H1 (cell line): ENCODE measurements around the gene CCDC93. TPM values are rescaled to one million over a fixed set of nuclear protein-coding genes. Genes with fewer than 3 reads are reported as not detected.
A peak's percentile ranks its signal among the peaks of the same experiment; 100 is the strongest.

Experiments
- CTCF ChIA-PET: fragments of 300-600 bp; sonication (Branson Sonifier 250); formaldehyde crosslinking; loops from one replicate; lab custom pipeline; 2021; ENCODE audit not compliant: partially characterized antibody; lab: Charles Lee
- POLR2A ChIA-PET: fragments of 300-600 bp; sonication (Branson Sonifier 250); formaldehyde crosslinking; loops from one replicate; lab custom pipeline; 2021; ENCODE audit warnings: inconsistent platforms; ENCODE audit not compliant: partially characterized antibody; lab: Charles Lee
- DNase-seq, 2 experiments: peaks; one replicate each; pipeline versions ENCODE4 v3.0.0 to v3.0.0-alpha.2; 2010 to 2022; ENCODE audit warnings: low spot score in 2 of 2, low read depth in 1 of 2, mixed read lengths in 1 of 2
- FAIRE-seq: peaks from 2 replicates; lab custom pipeline; 2011; peaks lifted over from hg19 to GRCh38; lab: Jason Lieb, UNC
- H2AFZ ChIP-seq: 2 replicates; pipeline ENCODE4 v1.8.1; 2012; ENCODE audit warnings: low read length, inconsistent platforms
- H2AK5ac ChIP-seq: 2 replicates; pipeline ENCODE4 v1.6.1; 2013; ENCODE audit warnings: low read depth, low read length
- H2BK120ac ChIP-seq: replicated peaks from 2 replicates; pipeline ENCODE3; 2013; ENCODE audit warnings: low read depth, low read length, inconsistent platforms
- H2BK12ac ChIP-seq: 2 replicates; pipeline ENCODE4 v1.6.1; 2013; ENCODE audit warnings: low read depth, low read length
- H2BK15ac ChIP-seq: 2 replicates; pipeline ENCODE4 v1.6.1; 2013; ENCODE audit warnings: low read length
- H2BK20ac ChIP-seq: 2 replicates; pipeline ENCODE4 v1.6.1; 2013; ENCODE audit warnings: low read length
- H2BK5ac ChIP-seq: 2 replicates; pipeline ENCODE4 v1.6.1; 2013; ENCODE audit warnings: low read depth, low read length
- H3K14ac ChIP-seq: 2 replicates; pipeline ENCODE4 v1.6.1; 2013; ENCODE audit warnings: inconsistent platforms; ENCODE audit not compliant: insufficient read length
- H3K18ac ChIP-seq: 2 replicates; pipeline ENCODE4 v1.6.1; 2013; ENCODE audit warnings: low read length; ENCODE audit errors: extremely low read depth
- H3K23ac ChIP-seq: 2 replicates; pipeline ENCODE4 v1.6.1; 2013; ENCODE audit warnings: inconsistent platforms; ENCODE audit not compliant: insufficient read length
- H3K23me2 ChIP-seq: 2 replicates; pipeline ENCODE4 v1.6.1; 2013; ENCODE audit warnings: low read depth, low read length
- H3K27ac ChIP-seq: 2 replicates; pipeline ENCODE4 v1.6.1; 2011; ENCODE audit warnings: low read depth, low read length, inconsistent platforms
- H3K27me3 ChIP-seq, 4 experiments: replicated peaks in 1 of 4; 1 replicate in 1 of 4; 2 replicates in 3 of 4; pipeline versions ENCODE4 v1.6.1 to v1.8.1; 2011 to 2013; ENCODE audit warnings: low read length in 3 of 4, mild to moderate bottlenecking in 3 of 4, inconsistent platforms in 2 of 4, mixed read lengths in 2 of 4, moderate library complexity in 1 of 4; ENCODE audit not compliant: control insufficient read depth in 3 of 4, insufficient read depth in 3 of 4; ENCODE audit errors: extremely low read depth in 1 of 4
- H3K36me3 ChIP-seq, 4 experiments: 2 replicates each; pipeline versions ENCODE4 v1.6.1 to v1.8.1; 2011 to 2013; ENCODE audit warnings: mild to moderate bottlenecking in 4 of 4, low read length in 3 of 4, moderate library complexity in 2 of 4, control low read depth in 1 of 4, inconsistent platforms in 1 of 4; ENCODE audit not compliant: insufficient read depth in 4 of 4, control insufficient read depth in 2 of 4
- H3K4ac ChIP-seq: replicated peaks from 2 replicates; pipeline ENCODE3; 2013; ENCODE audit warnings: low read length, low read depth, mixed read lengths, inconsistent platforms; ENCODE audit not compliant: insufficient read length
- H3K4me1 ChIP-seq, 4 experiments: replicated peaks in 1 of 4; 1 replicate in 1 of 4; 2 replicates in 3 of 4; pipeline versions ENCODE4 v1.6.1 to v1.8.1; 2011 to 2013; ENCODE audit warnings: low read length in 3 of 4, inconsistent platforms in 2 of 4, mixed read lengths in 1 of 4; ENCODE audit not compliant: insufficient read depth in 4 of 4, control insufficient read depth in 3 of 4
- H3K4me2 ChIP-seq, 2 experiments: 2 replicates each; pipeline versions ENCODE4 v1.6.1 to v1.8.1; 2011 to 2013; ENCODE audit warnings: low read depth in 2 of 2, low read length in 2 of 2, control low read depth in 1 of 2, inconsistent platforms in 1 of 2, mild to moderate bottlenecking in 1 of 2; ENCODE audit not compliant: insufficient read depth in 1 of 2
- H3K4me3 ChIP-seq, 4 experiments: fragments of 200-600, 300-600 bp in 1 of 4; sonication (generic), shearing (Covaris generic), sonication (Bioruptor Twin) in 1 of 4; 2 replicates each; pipeline versions ENCODE4 v1.5.1 to v1.8.1; 2011 to 2016; ENCODE audit warnings: low read length in 4 of 4, low read depth in 3 of 4, control low read depth in 2 of 4, inconsistent platforms in 2 of 4, mild to moderate bottlenecking in 2 of 4, mixed read lengths in 1 of 4, moderate library complexity in 1 of 4; ENCODE audit not compliant: insufficient read depth in 2 of 4; ENCODE audit errors: extremely low read depth in 1 of 4
- H3K56ac ChIP-seq: replicated peaks from 2 replicates; pipeline ENCODE3; 2013; ENCODE audit warnings: low read depth, mild to moderate bottlenecking, mixed read lengths, low read length, inconsistent platforms; ENCODE audit not compliant: insufficient read length
- H3K79me1 ChIP-seq: 2 replicates; pipeline ENCODE4 v1.6.1; 2013; ENCODE audit warnings: low read depth, low read length, control low read depth
- H3K79me2 ChIP-seq, 2 experiments: 2 replicates each; pipeline versions ENCODE4 v1.6.1 to v1.8.1; 2012 to 2013; ENCODE audit warnings: low read length in 2 of 2, mild to moderate bottlenecking in 2 of 2, inconsistent platforms in 1 of 2; ENCODE audit not compliant: insufficient read depth in 2 of 2, control insufficient read depth in 1 of 2
- H3K9ac ChIP-seq, 4 experiments: replicated peaks in 1 of 4; 1 replicate in 1 of 4; 2 replicates in 3 of 4; pipeline versions ENCODE4 v1.6.1 to v1.8.1; 2011 to 2013; ENCODE audit warnings: low read depth in 3 of 4, low read length in 3 of 4, control low read depth in 2 of 4, mild to moderate bottlenecking in 2 of 4, moderate library complexity in 2 of 4, inconsistent platforms in 1 of 4; ENCODE audit errors: extremely low read depth in 1 of 4
- H3K9me3 ChIP-seq, 2 experiments: 2 replicates each; pipeline versions ENCODE4 v1.6.1 to v1.8.1; 2012 to 2013; ENCODE audit warnings: mild to moderate bottlenecking in 2 of 2, moderate library complexity in 2 of 2, control low read depth in 1 of 2, inconsistent platforms in 1 of 2, low read depth in 1 of 2, low read length in 1 of 2, mixed read lengths in 1 of 2; ENCODE audit not compliant: insufficient read depth in 2 of 2
- H4K20me1 ChIP-seq, 2 experiments: replicated peaks in 1 of 2; 2 replicates each; pipeline versions ENCODE3 to v1.8.1; 2011 to 2013; ENCODE audit warnings: inconsistent platforms in 2 of 2, low read length in 2 of 2, mild to moderate bottlenecking in 1 of 2; ENCODE audit not compliant: insufficient read depth in 2 of 2, control insufficient read depth in 1 of 2
- H4K5ac ChIP-seq: 2 replicates; pipeline ENCODE4 v1.6.1; 2013; ENCODE audit warnings: low read length, low read depth, mixed read lengths, inconsistent platforms; ENCODE audit not compliant: insufficient read length
- H4K8ac ChIP-seq: 2 replicates; pipeline ENCODE4 v1.8.0; 2013; ENCODE audit warnings: mild to moderate bottlenecking, moderate library complexity, low read length, inconsistent platforms; ENCODE audit not compliant: insufficient read depth; ENCODE audit errors: extremely low read depth
- H4K91ac ChIP-seq: replicated peaks from 2 replicates; pipeline ENCODE3; 2013; ENCODE audit warnings: low read length, mixed read lengths, inconsistent platforms; ENCODE audit not compliant: insufficient read length
- CBX5 ChIP-seq: fragments of 300-800, 300-1000 bp; sonication (generic); IDR thresholded peaks from 2 replicates; pipeline ENCODE4 v1.7.1; 2016; ENCODE audit warnings: antibody characterized with exemption, low read length, low read depth
- CBX8 ChIP-seq: fragments of 300-800, 300-1000 bp; sonication (generic); IDR thresholded peaks from 2 replicates; pipeline ENCODE4 v1.7.1; 2016; ENCODE audit warnings: low read depth, low read length, borderline replicate concordance
- CTBP2 ChIP-seq: IDR thresholded peaks from 2 replicates; pipeline ENCODE4 v1.7.0; 2011; ENCODE audit warnings: borderline replicate concordance, mild to moderate bottlenecking, moderate library complexity, mixed read lengths, low read length; ENCODE audit not compliant: insufficient read depth, insufficient read length
- EGR1 ChIP-seq: IDR thresholded peaks from 2 replicates; pipeline ENCODE4 v1.6.1; 2011; ENCODE audit warnings: low read depth, low read length, borderline replicate concordance
- HDAC6 ChIP-seq: IDR thresholded peaks from one replicate; pipeline ENCODE4 v1.7.1; 2012; ENCODE audit warnings: low read depth, mild to moderate bottlenecking, inconsistent platforms, low read length, moderate library complexity
- KDM5A ChIP-seq: fragments of 200-600 bp; IDR thresholded peaks from 2 replicates; pipeline ENCODE4 v1.7.1; 2012; ENCODE audit warnings: mild to moderate bottlenecking, low read length, inconsistent platforms, mixed read lengths
- NRF1 ChIP-seq: IDR thresholded peaks from 2 replicates; pipeline ENCODE4 v1.6.1; 2011; ENCODE audit warnings: mild to moderate bottlenecking, low read depth, low read length, improper control_type of control experiment
- RAD21 ChIP-seq, 2 experiments: IDR thresholded peaks in 1 of 2; conservative IDR thresholded peaks in 1 of 2; 2 replicates each; pipeline ENCODE4 v1.6.1; 2011; ENCODE audit warnings: low read depth in 2 of 2, low read length in 2 of 2, improper control_type of control experiment in 1 of 2, inconsistent platforms in 1 of 2, mild to moderate bottlenecking in 1 of 2, moderate library complexity in 1 of 2
- RXRA ChIP-seq: IDR thresholded peaks from 2 replicates; pipeline ENCODE4 v1.6.1; 2011; ENCODE audit warnings: low read depth, mild to moderate bottlenecking, low read length, moderate library complexity; ENCODE audit not compliant: insufficient read depth
- SAP30 ChIP-seq: fragments of 300-600 bp; sonication (generic); IDR thresholded peaks from 2 replicates; pipeline ENCODE4 v1.7.1; 2012; ENCODE audit warnings: low read length, moderate library complexity, mild to moderate bottlenecking, inconsistent platforms; ENCODE audit not compliant: insufficient read depth, insufficient replicate concordance
- SP1 ChIP-seq: IDR thresholded peaks from 2 replicates; pipeline ENCODE4 v1.6.1; 2011; ENCODE audit warnings: low read depth, low read length
- SP2 ChIP-seq: IDR thresholded peaks from 2 replicates; pipeline ENCODE4 v1.6.1; 2012; ENCODE audit warnings: mild to moderate bottlenecking, low read length, inconsistent platforms
- TAF1 ChIP-seq: IDR thresholded peaks from 2 replicates; pipeline ENCODE4 v1.6.1; 2011; ENCODE audit warnings: mild to moderate bottlenecking, low read depth, low read length
- WGBS, 2 experiments: shearing (Covaris generic) in 1 of 2; methylation state at CpG; one replicate each; pipeline versions ENCODE4 v1.1.6 to v1.1.7; 2013 to 2015; ENCODE audit warnings: low lambda C conversion rate in 2 of 2, mixed read lengths in 2 of 2, inconsistent platforms in 1 of 2, low coverage in 1 of 2, missing lambda C conversion rate in 1 of 2; ENCODE audit not compliant: insufficient replicate concordance in 2 of 2, insufficient coverage in 1 of 2, insufficient read length in 1 of 2; ENCODE audit errors: extremely low coverage in 1 of 2, missing lambda C conversion rate in 1 of 2; 5-methylcytosine and 5-hydroxymethylcytosine counted together
- polyA plus RNA-seq, 7 experiments: library from polyadenylated mRNA; depleted of rRNA in 3 of 7; stranded (reverse) in 5 of 7; unstranded in 2 of 7; fragments of >200 nt in 5 of 7; fragments of 200-250 nt in 2 of 7; gene quantifications; 1 replicate in 5 of 7; 2 replicates in 1 of 7; 4 replicates in 1 of 7; pipeline versions ENCODE4 v1.2.1 to v1.2.3, GENCODE V29; 2011 to 2013; ENCODE audit warnings: missing spikeins in 2 of 7, mixed read lengths in 2 of 7
- total RNA-seq: library from RNA; stranded (reverse); fragmentation: NEBNext Ultra II Directional; extraction: Animal tissue kit (Norgen Biotek cat#: 25700); gene quantifications from 2 replicates; pipeline ENCODE4 v1.2.1, GENCODE V29; 2021

Gene CCDC93
- total and polyA plus RNA-seq, 2 of the 8 experiments (the other 6 are each of a cell fraction or from before 2014, with no cell fraction given), result 5.5 to 18.0 TPM

DNA sequence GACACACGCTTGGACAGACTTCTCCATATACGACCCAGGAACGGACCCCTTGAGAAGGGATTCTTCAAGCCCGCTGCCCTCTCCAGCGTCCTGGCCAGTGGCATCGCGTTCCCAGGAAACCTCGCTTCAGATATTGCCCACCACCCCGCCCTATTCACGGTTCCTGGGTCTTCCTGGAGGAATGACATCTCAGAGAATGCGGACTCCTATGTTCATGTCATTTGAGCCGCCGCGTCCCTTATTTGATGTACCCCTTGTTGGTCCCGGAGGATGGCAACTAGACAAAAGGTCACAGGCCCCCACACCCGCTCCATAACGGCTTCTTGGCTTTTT, 588 bp upstream of the CCDC93 start:
- peak overlapping the region; percentile 69 to 93 (median 84) for H3K4me3 ChIP-seq
- H2AFZ ChIP-seq, result peak overlapping the region; percentile 98
- ChIA-PET CTCF (interaction anchor here (0.7 to 2.8 kb wide), 6 partner anchors 11 to 659 kb away, joined by 3 to 15 read pairs (median 3); no protein-coding TSS in a partner anchor), POLR2A (interaction anchor here (1.0 to 1.2 kb wide), 3 partner anchors 11 to 74 kb away, joined by 3 to 4 read pairs (median 3); partner anchors contain the start of gene INSIG2)
- H2BK12ac ChIP-seq, result no peak overlapping the region
- H3K36me3 ChIP-seq, result no peaks in the 10 kb centered on the region
- 0 out of 2 replicates have a peak, but pooled peaks cover 2% of the 10 kb centered on the region for H3K79me1 ChIP-seq
- peak overlapping the region; percentile 69 for H3K56ac ChIP-seq
- peak overlapping the region; percentile 61; the same call in 1 of the 2 replicates for H2BK15ac ChIP-seq
- peak overlapping the region; percentile 87 for H3K18ac ChIP-seq
- no peak overlapping the region for H2BK120ac ChIP-seq
- 0 out of 2 replicates have a peak overlapping the region, but pooled peaks have one; percentile 76 for H4K8ac ChIP-seq
- peak overlapping the region; percentile 94 to 99 for H3K4me2 ChIP-seq
- peak overlapping the region in 3 of 4 experiments; percentile 9 to 76 (median 23); a peak in 1 of 7 replicates for H3K9ac ChIP-seq
- DNase-seq (no peak), FAIRE-seq (no peak)
- no peak overlapping the region for H2BK20ac ChIP-seq
- peaks cover 0 to 30% of the 10 kb centered on the region in 2 experiments; a peak in 2 of 4 replicates for H3K79me2 ChIP-seq
- H3K27me3 ChIP-seq, result peaks cover 1 to 13% (median 11%) of the 10 kb centered on the region in 4 experiments
- H2AK5ac ChIP-seq, result no peak overlapping the region
- H4K91ac ChIP-seq, result no peak overlapping the region
- H3K14ac ChIP-seq, result peak overlapping the region; percentile 28
- no peak overlapping the region for H3K4ac ChIP-seq
- H3K4me1 ChIP-seq, result peaks cover 0 to 5% (median 1%) of the 10 kb centered on the region in 4 experiments; a peak in 3 of 7 replicates
- no peak overlapping the region for H2BK5ac ChIP-seq
- no peaks in the 10 kb centered on the region for H3K9me3 ChIP-seq
- H3K23me2 ChIP-seq, result peaks cover 12% of the 10 kb centered on the region
- peaks cover 0 to 3% of the 10 kb centered on the region in 2 experiments for H4K20me1 ChIP-seq
- H3K27ac ChIP-seq, result no peak overlapping the region
- H4K5ac ChIP-seq, result peak overlapping the region; percentile 67
- H3K23ac ChIP-seq, result peak overlapping the region; percentile 89
- WGBS, 2 experiments, result 3% methylated on average over 17 of the region's 17 CpGs; no CpG with 5 or more reads in 1 of the 2 experiments
- TF ChIP-seq CBX8, result no peak
- no peak for TF ChIP-seq SP1
- no peak for TF ChIP-seq RAD21 (IDR thresholded peaks at IDR 0.05 in 1 of 2, conservative IDR thresholded peaks at IDR 0.05 in 1 of 2; ENCODE audit: low read depth in 2 of 2, low read length in 2 of 2)
- TF ChIP-seq KDM5A, result no peak
- TF ChIP-seq CBX5, result no peak
- no peak for TF ChIP-seq RXRA
- TF ChIP-seq CTBP2, result no peak
- TF ChIP-seq NRF1, result no peak
- no peak for TF ChIP-seq SP2
- no peak for TF ChIP-seq HDAC6
- no peak for TF ChIP-seq SAP30
- no peak for TF ChIP-seq EGR1
- no peak; the same call in 1 of the 2 replicates for TF ChIP-seq TAF1
